Esophagus muscularis mucosa (tissue), 3 donors: Measurements from ENCODE around the gene BICC1.

Source experiments
- POLR2A ChIP-seq: fragments of 450-650 bp; IDR thresholded peaks from one replicate; pipeline ENCODE4 v1.6.1; 2017; ENCODE audit warnings: antibody characterized with exemption, moderate library complexity, mild to moderate bottlenecking, low read depth
- TF ChIP-seq, protein P1 (sequence below), 3 experiments: fragments of 200-600 bp in 2 of 3; fragments of 450-650 bp in 1 of 3; sonication (generic) in 2 of 3; IDR thresholded peaks; one replicate each; pipeline ENCODE4 v1.5.1; 2017 to 2019; ENCODE audit warnings: antibody characterized with exemption in 3 of 3, mild to moderate bottlenecking in 2 of 3, moderate library complexity in 1 of 3

DNA sequence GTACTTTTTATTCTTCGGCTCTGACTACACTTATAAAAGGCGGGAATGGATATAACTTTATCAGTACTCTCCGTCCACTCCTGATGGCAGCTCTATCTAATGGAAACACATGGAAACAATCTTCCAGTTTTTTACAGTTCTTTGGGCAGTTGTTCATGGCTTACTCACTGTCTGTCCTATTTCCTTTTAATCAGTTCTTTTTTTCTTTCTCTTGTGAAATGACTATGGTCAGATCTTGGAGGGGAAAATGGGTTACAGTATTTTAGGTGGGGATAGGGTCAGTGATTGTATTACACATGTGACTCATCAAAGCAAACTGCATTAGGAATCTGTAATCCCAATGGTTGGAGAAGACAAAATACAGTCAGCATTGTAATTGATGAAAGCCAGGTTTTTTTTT, 112.4 kb downstream of the BICC1 start:
- TF ChIP-seq, protein P1, sequence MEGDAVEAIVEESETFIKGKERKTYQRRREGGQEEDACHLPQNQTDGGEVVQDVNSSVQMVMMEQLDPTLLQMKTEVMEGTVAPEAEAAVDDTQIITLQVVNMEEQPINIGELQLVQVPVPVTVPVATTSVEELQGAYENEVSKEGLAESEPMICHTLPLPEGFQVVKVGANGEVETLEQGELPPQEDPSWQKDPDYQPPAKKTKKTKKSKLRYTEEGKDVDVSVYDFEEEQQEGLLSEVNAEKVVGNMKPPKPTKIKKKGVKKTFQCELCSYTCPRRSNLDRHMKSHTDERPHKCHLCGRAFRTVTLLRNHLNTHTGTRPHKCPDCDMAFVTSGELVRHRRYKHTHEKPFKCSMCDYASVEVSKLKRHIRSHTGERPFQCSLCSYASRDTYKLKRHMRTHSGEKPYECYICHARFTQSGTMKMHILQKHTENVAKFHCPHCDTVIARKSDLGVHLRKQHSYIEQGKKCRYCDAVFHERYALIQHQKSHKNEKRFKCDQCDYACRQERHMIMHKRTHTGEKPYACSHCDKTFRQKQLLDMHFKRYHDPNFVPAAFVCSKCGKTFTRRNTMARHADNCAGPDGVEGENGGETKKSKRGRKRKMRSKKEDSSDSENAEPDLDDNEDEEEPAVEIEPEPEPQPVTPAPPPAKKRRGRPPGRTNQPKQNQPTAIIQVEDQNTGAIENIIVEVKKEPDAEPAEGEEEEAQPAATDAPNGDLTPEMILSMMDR (IDR thresholded peaks at IDR 0.05): no peak
- TF ChIP-seq POLR2A: no peak
